Spleen (tissue), 7 donors: ENCODE data around the gene CCL16.

Experiments
- CTCF ChIP-seq, 11 experiments: fragments of 200-600 bp in 7 of 11; fragments of 450-650 bp in 4 of 11; sonication (generic) in 4 of 11; IDR thresholded peaks in 8 of 11; conservative IDR thresholded peaks in 3 of 11; 1 replicate in 7 of 11; 2 replicates in 4 of 11; pipeline versions ENCODE4 v1.4.0 to v1.8.0; 2016 to 2021; ENCODE audit warnings: antibody characterized with exemption in 11 of 11, inconsistent platforms in 4 of 11, mild to moderate bottlenecking in 1 of 11
- POLR2A ChIP-seq, 3 donors: fragments of 450-650 bp; IDR thresholded peaks; one replicate each; pipeline ENCODE4 v1.5.1; 2017; ENCODE audit warnings: antibody characterized with exemption in 3 of 3, mild to moderate bottlenecking in 1 of 3
- POLR2AphosphoS5 ChIP-seq, 3 donors: sonication (generic); formaldehyde crosslinking; IDR thresholded peaks; one replicate each; pipeline ENCODE4 v1.5.1; 2017; ENCODE audit warnings: antibody characterized with exemption in 3 of 3
- donor health status: DM: no; HTN: no; CAD: no; lungs with moderate emphysema.
- donor health status: DM: no; HTN: no; CAD: no.
- donor health status: DM: no; HTN: no; CAD: no.

GRCh38 chr17:35948092-35948491, 33.2 kb downstream of the CCL16 start:
- TF ChIP-seq CTCF (IDR thresholded peaks at IDR 0.05 in 8 of 11, conservative IDR thresholded peaks at IDR 0.05 in 3 of 11) (no peak), POLR2A (IDR thresholded peaks at IDR 0.05) (no peak), POLR2AphosphoS5 (IDR thresholded peaks at IDR 0.05) (no peak)
